ENCODE measurements around the gene RFPL3. TPM values are rescaled to one million over a fixed set of nuclear protein-coding genes. Genes with fewer than 3 reads are reported as not detected.

Gene RFPL3
- total RNA-seq, result not detected in 2 replicates

DNA sequence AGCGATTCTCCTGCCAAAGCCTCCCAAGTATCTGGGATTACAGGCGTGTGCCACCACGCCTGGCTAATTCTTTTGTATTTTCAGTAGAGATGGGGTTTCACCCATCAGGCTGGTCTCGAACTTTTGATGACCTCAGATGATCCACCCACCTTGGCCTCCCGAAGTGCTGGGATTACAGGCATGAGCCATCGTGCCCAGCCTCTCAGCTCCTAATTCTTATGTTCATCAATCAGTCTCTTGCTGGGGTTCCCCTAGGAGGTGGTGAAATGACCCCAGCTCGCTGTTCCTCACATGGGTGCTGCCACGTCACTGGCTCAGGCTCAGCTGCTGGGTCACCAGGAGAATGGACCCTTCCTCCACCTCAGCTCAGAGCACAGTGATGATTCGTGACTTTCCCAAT is at the start of gene RFPL3:
TSS of gene RFPL3 (plus strand) at position 301 of the 400 bp plus-strand sequence. CDS start 205 bp downstream, outside the sequence.

Other genes starting within 250 kb of the RFPL3 start
- gene C22orf42, start 198.6 kb upstream of the RFPL3 start, total RNA-seq, result not detected in 2 replicates
- gene RFPL2, start 152.8 kb upstream of the RFPL3 start, total RNA-seq, result not detected in 2 replicates
- gene SLC5A4, start 102.5 kb upstream of the RFPL3 start, total RNA-seq, result under 0.01 TPM in 1 of 2 replicates, not detected in the other
- 102 and 128 TPM in 2 replicates for gene RTCB, start 54.4 kb downstream of the RFPL3 start, total RNA-seq
- not detected in 2 replicates for gene BPIFC, start 106.6 kb downstream of the RFPL3 start, total RNA-seq
- gene FBXO7, start 116.9 kb downstream of the RFPL3 start, total RNA-seq, result 64.1 and 74.1 TPM in 2 replicates

Data from smooth muscle cell of trachea (primary cell).